Panc1 (cell line): ENCODE data around the gene STRN3. TPM values are rescaled to one million over a fixed set of nuclear protein-coding genes. Genes with fewer than 3 reads are reported as not detected.

Experiments used
- ATAC-seq: fragments of 200-7000 bp; cut with Tn5 transposase; 2 replicates; pipeline ENCODE4 v1.9.1; 2020; ENCODE audit warnings: mild to moderate bottlenecking, moderate library complexity
- BruUV-seq: library from RNA; stranded (reverse); fragments of 400-500 nt; replicated peaks from 2 replicates; lab custom pipeline; 2021; lab: Mats Ljungman, UMichigan
- CTCF ChIA-PET: fragments of 300-600 bp; sonication (Branson Sonifier 250); formaldehyde crosslinking; loops from one replicate; lab custom pipeline; 2022; ENCODE audit warnings: antibody characterized with exemption; lab: Charles Lee
- POLR2A ChIA-PET: fragments of 300-600 bp; sonication (Branson Sonifier 250); formaldehyde crosslinking; loops from one replicate; lab custom pipeline; 2022; ENCODE audit warnings: antibody characterized with exemption; lab: Charles Lee
- DNase-seq: peaks from one replicate; pipeline ENCODE4 v3.0.0-alpha.2; 2010; ENCODE audit warnings: low read depth, low spot score
- H3K27ac ChIP-seq: 2 replicates; pipeline ENCODE4 v1.5.1; 2011; ENCODE audit warnings: mild to moderate bottlenecking, low read length, inconsistent platforms
- H3K27me3 ChIP-seq: fragments of 200-500 bp; sonication (Bioruptor generic); 2 replicates; pipeline ENCODE4 v1.6.0; 2014; ENCODE audit warnings: low read length, inconsistent platforms; ENCODE audit not compliant: control insufficient read depth, insufficient read depth
- H3K36me3 ChIP-seq: fragments of 200-500 bp; sonication (Bioruptor generic); 2 replicates; pipeline ENCODE4 v1.5.1; 2014; ENCODE audit warnings: inconsistent platforms, mild to moderate bottlenecking, low read length, moderate library complexity; ENCODE audit not compliant: control insufficient read depth, insufficient read depth
- H3K4me1 ChIP-seq: 2 replicates; pipeline ENCODE4 v1.5.1; 2011; ENCODE audit warnings: inconsistent platforms, mild to moderate bottlenecking, low read length, moderate library complexity; ENCODE audit not compliant: control insufficient read depth, insufficient read depth
- H3K4me3 ChIP-seq, 2 experiments: 2 replicates each; pipeline ENCODE4 v1.5.1; 2011 to 2012; ENCODE audit warnings: low read depth in 2 of 2, low read length in 2 of 2, mild to moderate bottlenecking in 2 of 2, inconsistent platforms in 1 of 2, moderate library complexity in 1 of 2
- H3K9me3 ChIP-seq: fragments of 200-500 bp; sonication (Bioruptor generic); 2 replicates; pipeline ENCODE4 v1.5.1; 2014; ENCODE audit warnings: low read depth, mild to moderate bottlenecking, inconsistent platforms, low read length, moderate library complexity; ENCODE audit not compliant: control insufficient read depth, insufficient read depth
- POLR2AphosphoS5 ChIP-seq: IDR thresholded peaks from 2 replicates; pipeline ENCODE4 v1.6.1; 2012; ENCODE audit warnings: mild to moderate bottlenecking, low read depth, low read length, moderate library complexity
- SIN3A ChIP-seq: IDR thresholded peaks from 2 replicates; pipeline ENCODE4 v1.6.1; 2012; ENCODE audit warnings: low read depth, mild to moderate bottlenecking, low read length, moderate library complexity, borderline replicate concordance; ENCODE audit not compliant: insufficient read depth
- TCF7L2 ChIP-seq: IDR thresholded peaks from 2 replicates; pipeline ENCODE4 v1.6.1; 2011; ENCODE audit warnings: mild to moderate bottlenecking, low read depth, low read length, inconsistent platforms
- in situ Hi-C: cut with HindIII; loops from 2 replicates; pipeline ENCODE4 v1.10.0; 2016; ENCODE audit warnings: low sequenced_read_pairs, low pct_unique_long_range_greater_than_20kb
- intact Hi-C: fragments of 100-400 bp; cut with micrococcal nuclease; formaldehyde crosslinking; loops from one replicate; pipeline ENCODE4 v1.10.0; 2022; ENCODE audit not compliant: unreplicated experiment
- total RNA-seq: library from RNA; stranded (reverse); gene quantifications from one replicate; pipeline ENCODE4 v1.2.1, GENCODE V29; 2021; ENCODE audit not compliant: unreplicated experiment
- TF ChIP-seq, protein P1 (sequence below): fragments of 450-650 bp; IDR thresholded peaks from 2 replicates; pipeline ENCODE4 v1.5.1; 2017; ENCODE audit warnings: mild to moderate bottlenecking
- TF ChIP-seq, protein P2 (sequence below), 2 experiments: IDR thresholded peaks; 2 replicates each; pipeline ENCODE4 v1.6.1; 2011 to 2012; ENCODE audit warnings: low read depth in 2 of 2, control low read depth in 1 of 2, low read length in 1 of 2, mild to moderate bottlenecking in 1 of 2, moderate library complexity in 1 of 2; ENCODE audit not compliant: insufficient read depth in 1 of 2

Gene STRN3
- total RNA-seq, 1 experiment from 2014 or later: 29.2 TPM

DNA sequence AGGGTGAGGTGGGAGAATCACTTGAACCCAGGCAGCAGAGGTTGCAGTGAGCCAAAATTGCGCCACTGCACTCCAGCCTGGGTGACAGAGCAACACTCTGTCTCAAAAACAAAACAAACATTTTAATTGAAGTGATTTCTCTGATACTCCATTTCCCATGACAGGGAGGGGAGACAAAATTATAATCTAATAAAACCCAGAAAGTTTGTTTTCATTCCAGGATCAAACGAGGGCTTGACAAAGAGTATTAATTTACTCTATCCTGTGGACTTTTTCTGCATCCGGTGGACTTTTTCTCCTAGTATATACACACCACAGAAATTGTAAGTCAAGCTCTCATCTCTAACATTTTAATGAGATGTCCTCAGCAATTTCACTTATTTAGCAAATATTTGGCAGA is 15.2 kb downstream of the STRN3 start:
- CTCF ChIA-PET: no interaction called here
- no peak for DNase-seq
- intact Hi-C loops: no loop called here

DNA sequence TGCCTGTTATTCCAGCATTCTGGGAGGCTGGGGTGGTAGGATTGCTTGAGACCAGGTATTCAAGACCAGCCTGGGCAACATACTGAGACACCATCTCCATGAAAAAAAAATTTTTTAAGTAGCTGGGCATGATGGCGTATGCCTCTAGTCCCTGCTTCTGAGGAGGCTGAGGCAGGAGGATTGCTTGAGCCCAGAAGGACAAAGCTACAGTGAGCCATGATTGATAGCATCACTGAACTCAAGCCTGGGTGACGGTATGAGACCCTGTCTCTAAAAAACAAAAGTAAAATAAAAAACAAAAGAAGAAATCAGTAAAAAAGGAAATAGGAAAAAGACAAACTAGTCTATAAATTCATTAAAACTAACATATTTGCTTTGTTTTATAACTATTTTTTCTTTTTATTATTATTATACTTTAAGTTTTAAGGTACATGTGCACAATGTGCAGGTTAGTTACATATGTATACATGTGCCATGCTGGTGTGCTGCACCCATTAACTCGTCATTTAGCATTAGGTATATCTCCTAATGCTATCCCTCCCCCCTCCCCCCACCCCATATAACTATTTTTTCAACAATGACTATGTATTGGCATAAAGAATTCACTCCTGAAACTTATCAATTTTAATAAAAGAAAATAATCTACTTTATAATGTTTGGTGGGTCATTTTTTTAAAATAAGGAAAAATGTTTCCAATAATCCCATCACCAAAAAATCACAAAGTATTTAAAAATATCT is 16.2 kb downstream of the STRN3 start:
- no peaks in the 10 kb centered on the region for H3K27me3 ChIP-seq
- H3K27ac ChIP-seq: no peak overlapping the region
- POLR2A ChIA-PET: no interaction called here
- no peaks in the 10 kb centered on the region for H3K9me3 ChIP-seq
- CTCF ChIA-PET: no interaction called here
- H3K36me3 ChIP-seq: no peaks in the 10 kb centered on the region
- BruUV-seq: no TSS peak
- DNase-seq: no peak
- no peak overlapping the region for H3K4me3 ChIP-seq
- in situ Hi-C loops: no loop called here
- TF ChIP-seq SIN3A: no peak
- no peak for TF ChIP-seq TCF7L2
- TF ChIP-seq, protein P1, sequence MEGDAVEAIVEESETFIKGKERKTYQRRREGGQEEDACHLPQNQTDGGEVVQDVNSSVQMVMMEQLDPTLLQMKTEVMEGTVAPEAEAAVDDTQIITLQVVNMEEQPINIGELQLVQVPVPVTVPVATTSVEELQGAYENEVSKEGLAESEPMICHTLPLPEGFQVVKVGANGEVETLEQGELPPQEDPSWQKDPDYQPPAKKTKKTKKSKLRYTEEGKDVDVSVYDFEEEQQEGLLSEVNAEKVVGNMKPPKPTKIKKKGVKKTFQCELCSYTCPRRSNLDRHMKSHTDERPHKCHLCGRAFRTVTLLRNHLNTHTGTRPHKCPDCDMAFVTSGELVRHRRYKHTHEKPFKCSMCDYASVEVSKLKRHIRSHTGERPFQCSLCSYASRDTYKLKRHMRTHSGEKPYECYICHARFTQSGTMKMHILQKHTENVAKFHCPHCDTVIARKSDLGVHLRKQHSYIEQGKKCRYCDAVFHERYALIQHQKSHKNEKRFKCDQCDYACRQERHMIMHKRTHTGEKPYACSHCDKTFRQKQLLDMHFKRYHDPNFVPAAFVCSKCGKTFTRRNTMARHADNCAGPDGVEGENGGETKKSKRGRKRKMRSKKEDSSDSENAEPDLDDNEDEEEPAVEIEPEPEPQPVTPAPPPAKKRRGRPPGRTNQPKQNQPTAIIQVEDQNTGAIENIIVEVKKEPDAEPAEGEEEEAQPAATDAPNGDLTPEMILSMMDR: no peak
- TF ChIP-seq, protein P2, sequence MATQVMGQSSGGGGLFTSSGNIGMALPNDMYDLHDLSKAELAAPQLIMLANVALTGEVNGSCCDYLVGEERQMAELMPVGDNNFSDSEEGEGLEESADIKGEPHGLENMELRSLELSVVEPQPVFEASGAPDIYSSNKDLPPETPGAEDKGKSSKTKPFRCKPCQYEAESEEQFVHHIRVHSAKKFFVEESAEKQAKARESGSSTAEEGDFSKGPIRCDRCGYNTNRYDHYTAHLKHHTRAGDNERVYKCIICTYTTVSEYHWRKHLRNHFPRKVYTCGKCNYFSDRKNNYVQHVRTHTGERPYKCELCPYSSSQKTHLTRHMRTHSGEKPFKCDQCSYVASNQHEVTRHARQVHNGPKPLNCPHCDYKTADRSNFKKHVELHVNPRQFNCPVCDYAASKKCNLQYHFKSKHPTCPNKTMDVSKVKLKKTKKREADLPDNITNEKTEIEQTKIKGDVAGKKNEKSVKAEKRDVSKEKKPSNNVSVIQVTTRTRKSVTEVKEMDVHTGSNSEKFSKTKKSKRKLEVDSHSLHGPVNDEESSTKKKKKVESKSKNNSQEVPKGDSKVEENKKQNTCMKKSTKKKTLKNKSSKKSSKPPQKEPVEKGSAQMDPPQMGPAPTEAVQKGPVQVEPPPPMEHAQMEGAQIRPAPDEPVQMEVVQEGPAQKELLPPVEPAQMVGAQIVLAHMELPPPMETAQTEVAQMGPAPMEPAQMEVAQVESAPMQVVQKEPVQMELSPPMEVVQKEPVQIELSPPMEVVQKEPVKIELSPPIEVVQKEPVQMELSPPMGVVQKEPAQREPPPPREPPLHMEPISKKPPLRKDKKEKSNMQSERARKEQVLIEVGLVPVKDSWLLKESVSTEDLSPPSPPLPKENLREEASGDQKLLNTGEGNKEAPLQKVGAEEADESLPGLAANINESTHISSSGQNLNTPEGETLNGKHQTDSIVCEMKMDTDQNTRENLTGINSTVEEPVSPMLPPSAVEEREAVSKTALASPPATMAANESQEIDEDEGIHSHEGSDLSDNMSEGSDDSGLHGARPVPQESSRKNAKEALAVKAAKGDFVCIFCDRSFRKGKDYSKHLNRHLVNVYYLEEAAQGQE (IDR thresholded peaks at IDR 0.05; ENCODE audit: insufficient read depth in 1 of 2, low read depth in 2 of 2, low read length in 1 of 2): no peak
- TF ChIP-seq POLR2AphosphoS5: no peak
- H3K4me1 ChIP-seq: no peaks in the 10 kb centered on the region
- ATAC-seq: no peak
- intact Hi-C loops: no loop called here

More for the DNA sequence above, 15.2 kb downstream of the STRN3 start:
- TF ChIP-seq, protein P1: no peak
- TF ChIP-seq SIN3A (no peak), POLR2AphosphoS5 (no peak), TCF7L2 (no peak)
- TF ChIP-seq, protein P2 (IDR thresholded peaks at IDR 0.05; ENCODE audit: insufficient read depth in 1 of 2, low read depth in 2 of 2, low read length in 1 of 2): no peak
- in situ Hi-C loops: no loop called here
- H3K4me3 ChIP-seq: no peak overlapping the region
- H3K4me1 ChIP-seq: no peaks in the 10 kb centered on the region
- H3K27ac ChIP-seq: no peak overlapping the region
- POLR2A ChIA-PET: no interaction called here
- no peaks in the 10 kb centered on the region for H3K36me3 ChIP-seq
- H3K9me3 ChIP-seq: no peaks in the 10 kb centered on the region
- no TSS peak for BruUV-seq
- no peaks in the 10 kb centered on the region for H3K27me3 ChIP-seq
- no peak for ATAC-seq
